HG03457 (cell line): ENCODE results near the gene IL7R.
"Not testable (repeated sequence)": the region's sequence is repeated elsewhere in the genome, so short reads cannot be mapped to it uniquely, and the experiment has no call there.

Experiments
- ATAC-seq: cut with Tn5 transposase; IDR thresholded peaks from one replicate; pipeline ENCODE4 v1.9.1; 2021; ENCODE audit warnings: moderate number of reproducible peaks; ENCODE audit not compliant: unreplicated experiment

Gene IL7R

DNA sequence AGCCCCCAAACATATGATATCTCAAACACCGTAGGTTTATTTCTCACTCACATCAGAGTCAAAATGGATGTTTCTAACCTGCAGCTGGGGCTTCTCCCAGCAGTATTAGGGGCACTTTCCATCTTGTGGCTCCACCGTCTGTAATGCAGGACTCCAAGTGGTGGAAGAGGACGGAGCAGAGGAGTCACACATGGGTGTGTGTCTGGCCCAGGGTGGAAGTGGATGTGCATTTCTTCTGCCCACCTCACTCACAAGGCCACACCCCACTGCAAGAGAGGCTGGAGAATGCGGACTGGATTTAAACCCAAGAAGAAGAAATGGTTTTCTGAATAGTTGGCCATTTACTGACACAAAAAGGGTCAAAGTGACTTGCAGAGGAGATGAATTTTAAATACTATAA lies 13.9 kb downstream of the IL7R start:
- ATAC-seq: no peak

DNA sequence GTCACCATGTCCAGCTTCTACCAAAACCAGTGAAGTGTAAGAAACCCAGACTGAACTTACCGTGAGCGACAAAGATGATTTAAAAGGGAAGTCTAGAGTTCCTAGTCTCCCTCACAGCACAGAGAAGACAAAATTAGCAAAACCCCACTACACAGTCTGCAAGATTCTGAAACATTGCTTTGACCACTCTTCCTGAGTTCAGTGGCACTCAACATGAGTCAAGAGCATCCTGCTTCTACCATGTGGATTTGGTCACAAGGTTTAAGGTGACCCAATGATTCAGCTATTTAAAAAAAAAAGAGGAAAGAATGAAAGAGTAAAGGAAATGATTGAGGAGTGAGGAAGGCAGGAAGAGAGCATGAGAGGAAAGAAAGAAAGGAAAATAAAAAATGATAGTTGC lies 19.8 kb downstream of the IL7R start:
- no peak for ATAC-seq

DNA sequence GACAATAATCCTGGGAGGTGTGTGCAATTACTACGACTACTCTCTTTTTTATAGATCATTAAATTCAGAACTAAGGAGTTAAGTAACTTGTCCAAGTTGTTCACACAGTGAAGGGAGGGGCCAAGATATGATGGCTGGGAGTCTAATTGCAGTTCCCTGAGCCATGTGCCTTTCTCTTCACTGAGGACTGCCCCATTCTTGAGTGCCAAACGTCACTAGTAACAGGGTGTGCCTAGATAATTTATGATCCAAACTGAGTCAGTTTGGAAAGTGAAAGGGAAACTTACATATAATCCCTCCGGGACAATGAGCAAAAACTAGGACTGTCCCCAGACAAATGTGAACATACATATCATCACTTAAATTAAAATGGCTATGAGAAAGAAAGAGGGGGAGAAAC lies 20.2 kb downstream of the IL7R start:
- no peak for ATAC-seq

DNA sequence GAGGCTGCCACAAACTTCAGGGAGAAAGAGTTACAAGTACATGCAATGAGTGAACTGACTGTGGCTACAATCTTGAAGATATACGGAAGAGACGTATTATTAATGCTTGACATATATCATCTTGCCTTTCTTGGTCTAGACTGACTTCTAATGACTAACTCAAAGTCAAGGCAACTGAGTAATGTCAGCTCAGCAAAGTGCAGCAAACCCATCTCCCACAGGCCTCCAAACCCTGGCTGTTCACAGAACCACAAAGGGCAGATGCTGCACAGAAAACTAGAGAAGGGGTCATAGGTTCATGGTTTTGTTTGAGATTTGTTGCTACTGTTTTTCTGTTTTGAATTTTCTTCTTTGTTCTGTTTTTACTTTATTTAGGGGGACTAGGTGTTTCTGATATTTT lies 21.0 kb downstream of the IL7R start:
- no peak for ATAC-seq

DNA sequence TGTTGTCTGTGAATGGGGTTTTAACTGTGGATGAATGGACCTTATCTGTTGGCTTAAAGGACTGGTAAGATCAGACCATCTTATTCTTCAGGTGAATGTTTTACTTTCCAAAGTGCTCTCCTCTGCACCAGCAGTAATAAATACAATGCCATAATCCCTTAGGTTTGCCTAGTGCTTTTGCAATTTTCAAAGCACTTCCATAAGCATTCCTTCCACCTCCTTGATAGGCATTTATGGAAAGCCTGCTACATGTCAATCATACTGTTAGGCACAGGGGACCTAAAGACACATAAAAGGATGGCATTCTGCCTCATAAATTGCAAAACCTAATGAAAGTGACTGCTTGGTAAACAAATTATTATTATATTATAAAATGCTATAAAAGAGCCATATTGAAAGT lies 21.4 kb downstream of the IL7R start:
- ATAC-seq: no peak

DNA sequence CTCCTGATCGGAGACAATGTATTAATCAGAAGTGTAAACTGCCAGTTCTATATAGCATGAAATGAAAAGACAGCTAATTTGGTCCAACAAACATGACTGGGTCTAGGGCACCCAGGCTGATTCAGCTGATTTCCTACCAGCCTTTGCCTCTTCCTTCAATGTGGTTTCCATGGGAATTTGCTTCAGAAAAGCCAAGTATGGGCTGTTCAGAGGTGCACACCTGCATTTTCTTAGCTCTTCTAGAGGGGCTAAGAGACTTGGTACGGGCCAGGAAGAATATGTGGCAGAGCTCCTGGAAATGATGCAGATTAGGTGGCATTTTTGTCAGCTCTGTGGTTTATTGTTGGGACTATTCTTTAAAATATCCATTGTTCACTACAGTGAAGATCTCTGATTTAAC lies 22.4 kb downstream of the IL7R start:
- no peak for ATAC-seq

DNA sequence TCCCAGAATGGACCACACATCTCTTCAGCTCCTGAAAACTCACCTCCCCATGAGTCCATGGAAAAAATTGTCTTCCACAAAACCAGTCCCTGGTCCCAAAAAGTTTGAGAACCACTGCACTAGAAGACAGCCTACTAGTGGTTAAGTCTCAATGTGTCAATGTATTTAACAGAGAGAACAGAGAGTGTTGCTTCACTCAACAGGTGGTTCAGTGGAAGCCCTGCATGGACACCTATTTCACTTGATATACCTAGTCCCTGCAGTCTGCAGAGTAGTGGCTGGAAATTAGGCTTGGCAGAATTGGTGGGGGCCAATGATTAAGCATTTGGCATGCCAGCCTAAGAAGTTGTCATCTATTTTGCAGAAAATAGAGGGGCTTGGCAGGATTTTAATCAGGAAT lies 23.0 kb downstream of the IL7R start:
- no peak for ATAC-seq

DNA sequence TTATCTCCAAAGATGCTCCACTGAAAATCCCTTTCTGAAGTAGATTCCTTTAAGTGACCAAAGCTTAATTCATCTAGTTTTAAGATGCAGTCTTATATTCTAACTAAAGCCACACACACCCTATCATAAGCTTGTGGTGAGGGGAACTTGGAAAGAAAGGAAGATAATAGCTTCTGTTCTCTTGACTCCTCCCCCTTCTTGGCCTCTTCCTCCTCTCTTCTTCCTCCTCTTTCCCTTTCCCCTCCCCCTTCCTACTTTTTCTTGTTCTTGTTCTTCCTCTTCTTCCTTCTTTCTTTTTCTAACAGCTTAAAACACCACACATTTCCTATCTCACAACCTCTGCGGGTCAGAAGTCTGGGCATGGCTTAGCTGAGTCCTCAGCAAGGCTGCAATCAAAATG lies 23.5 kb downstream of the IL7R start:
- no peak for ATAC-seq

DNA sequence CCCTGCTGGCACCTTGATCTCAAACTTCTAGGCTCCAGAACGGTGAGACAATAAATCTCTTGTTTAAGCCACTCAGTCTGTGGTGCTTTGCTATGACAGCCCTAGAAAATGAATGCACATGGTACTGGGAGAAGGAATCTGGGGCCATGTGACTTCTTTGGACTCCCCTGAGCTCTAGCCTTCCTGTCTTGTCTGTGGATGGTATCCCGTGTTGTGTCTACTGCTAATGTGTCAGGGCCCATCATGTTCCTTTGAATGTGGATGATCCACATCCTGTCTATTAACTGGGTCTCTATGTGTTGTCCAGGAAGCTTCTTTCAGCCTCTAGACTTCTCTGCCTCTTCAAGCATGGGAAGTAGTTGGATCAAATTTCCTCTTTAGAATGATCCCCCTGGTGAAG lies 25.1 kb downstream of the IL7R start:
- no peak for ATAC-seq

DNA sequence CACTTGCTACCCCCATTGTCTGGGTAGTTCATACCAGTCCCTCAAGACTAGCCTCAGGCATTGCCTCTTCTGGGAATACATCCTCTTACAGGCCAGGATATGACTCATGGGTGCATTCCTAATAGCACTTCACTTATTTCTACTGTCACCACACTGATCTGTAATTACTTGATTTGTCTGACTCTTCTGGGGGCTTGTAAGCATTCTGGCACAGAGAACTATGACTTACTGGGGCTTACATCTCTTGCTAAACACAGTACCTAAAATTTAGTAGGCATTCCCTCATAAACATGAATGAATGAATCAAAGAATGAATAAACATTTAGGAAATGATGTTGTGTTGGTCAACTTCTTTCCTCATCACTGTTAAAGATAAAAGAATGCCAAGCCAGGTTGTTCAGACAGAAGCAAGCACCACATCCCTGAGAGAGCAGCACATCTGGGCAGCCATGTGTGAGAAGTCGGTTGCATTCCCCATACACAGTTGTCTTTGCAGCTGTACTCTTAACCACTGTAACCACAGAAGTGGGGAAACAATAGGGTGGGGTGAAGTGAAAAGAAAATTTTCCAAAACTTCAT lies 27.6 kb downstream of the IL7R start:
- ATAC-seq: no peak

DNA sequence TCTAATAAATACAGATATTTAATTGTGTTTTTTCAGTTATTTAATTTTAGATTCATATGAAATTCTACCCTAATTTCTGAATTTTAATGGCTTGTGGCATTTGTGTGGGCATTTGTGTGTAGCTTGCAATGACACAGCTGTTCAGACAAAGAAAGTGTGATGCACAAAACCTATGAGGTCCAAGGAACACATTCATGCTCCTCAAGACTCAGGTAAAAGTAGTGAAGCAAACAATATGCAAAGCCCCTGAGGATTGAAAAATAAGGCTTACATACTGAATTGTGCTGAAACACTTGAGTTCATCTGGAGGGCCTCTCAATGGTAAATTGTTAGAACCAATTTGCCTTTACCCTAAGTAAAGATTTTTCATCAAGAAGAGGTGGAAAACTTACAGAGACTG lies 28.1 kb downstream of the IL7R start:
- no peak for ATAC-seq

DNA sequence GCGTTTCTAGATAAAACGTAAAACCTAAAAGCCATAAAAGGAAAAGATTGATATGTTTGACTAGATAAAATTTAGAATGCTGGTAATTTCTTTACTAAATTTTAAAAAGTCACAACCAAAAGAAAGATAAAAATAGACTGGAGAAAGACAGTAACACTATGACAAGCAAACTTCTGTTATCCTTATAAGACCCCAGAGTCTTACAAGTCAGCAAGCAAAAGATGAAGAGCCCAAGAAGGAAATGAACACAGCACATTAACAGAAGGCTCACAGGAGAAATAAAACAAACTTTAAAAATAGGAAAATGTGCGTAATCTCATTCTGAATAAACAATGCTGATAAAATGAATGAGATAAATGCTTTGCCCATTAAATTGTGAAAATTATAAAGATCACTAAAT lies 29.7 kb downstream of the IL7R start:
- no peak for ATAC-seq

DNA sequence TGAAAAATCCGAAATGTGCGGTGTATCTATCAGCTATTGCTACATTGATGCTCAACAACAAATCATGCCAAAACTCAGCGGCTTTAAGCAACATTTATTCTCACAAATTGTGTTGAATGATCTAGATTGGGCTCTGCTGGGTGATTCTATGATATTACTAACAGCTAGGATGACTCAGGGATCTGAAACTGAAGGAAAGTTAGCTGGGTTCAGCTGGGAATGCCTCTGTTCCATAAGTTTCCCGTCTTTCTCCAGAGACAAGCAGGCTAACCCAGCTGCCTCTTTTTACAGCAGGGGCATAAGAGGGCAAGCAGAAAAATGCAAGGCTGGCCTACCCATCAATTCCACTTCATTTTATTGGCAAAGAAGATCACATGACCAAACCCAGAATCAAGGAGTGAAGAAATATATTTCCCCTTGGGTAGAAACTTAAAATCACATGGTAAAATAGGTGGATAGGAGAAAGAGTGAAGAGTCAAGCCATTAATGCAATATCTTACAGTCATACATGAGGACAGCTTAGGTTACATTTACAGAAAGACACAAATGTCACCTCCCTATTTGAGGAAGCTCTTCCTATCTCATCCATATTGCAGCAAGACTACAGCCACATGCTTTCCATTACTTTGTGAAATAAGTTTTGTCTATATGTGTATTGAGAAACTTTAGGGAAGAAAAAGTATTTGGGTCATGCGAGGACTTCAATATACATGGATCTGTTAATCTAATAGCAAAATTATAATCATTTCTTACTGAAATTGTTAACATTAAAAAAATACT lies 30.8 kb downstream of the IL7R start:
- no peak for ATAC-seq

DNA sequence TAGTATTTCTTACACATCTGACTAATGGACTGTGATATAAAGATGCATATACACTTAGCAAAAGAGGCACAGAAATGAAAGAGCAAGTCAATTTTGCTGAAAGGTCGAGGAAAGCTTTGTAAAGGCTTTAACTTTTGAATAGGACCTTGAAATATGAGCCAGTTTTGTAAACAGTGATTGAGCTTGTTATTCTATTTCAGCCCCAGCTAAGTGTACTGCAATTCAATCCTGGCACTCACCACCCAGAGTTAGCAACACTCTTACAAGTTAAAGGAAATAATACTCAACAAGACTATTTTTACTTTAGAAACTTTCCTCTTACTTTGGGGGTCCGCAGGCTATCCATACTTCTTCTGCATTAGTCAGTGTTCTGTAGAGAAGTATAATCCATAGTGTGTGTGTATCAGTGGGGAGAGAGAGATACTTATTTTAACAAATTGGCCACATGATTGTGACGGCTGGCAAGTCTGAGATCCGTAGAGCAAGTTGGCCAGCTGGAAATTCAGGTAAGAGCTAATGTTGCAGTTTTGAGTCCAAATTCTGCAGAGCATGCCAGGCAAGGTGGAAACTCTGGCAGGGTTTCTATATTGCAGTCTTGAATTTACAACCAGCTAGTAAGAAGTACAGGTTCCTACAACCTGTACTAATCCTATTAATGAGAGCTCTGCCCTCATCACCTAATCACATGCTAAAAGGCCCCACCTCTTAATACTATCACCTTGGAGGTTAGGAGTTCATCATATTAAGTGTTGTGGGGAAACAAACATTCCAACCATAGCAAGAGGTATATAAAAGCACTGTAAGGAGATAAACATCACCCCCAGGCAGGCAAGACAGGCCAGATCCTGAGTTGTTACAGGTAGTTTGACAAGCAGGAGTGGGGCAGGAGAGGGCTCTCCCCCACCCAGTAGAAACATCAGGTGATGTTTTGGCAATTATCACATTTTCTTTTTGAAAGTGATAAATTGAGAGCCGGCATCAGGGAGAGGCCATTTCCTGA lies 33.6 kb downstream of the IL7R start:
- ATAC-seq: no peak

DNA sequence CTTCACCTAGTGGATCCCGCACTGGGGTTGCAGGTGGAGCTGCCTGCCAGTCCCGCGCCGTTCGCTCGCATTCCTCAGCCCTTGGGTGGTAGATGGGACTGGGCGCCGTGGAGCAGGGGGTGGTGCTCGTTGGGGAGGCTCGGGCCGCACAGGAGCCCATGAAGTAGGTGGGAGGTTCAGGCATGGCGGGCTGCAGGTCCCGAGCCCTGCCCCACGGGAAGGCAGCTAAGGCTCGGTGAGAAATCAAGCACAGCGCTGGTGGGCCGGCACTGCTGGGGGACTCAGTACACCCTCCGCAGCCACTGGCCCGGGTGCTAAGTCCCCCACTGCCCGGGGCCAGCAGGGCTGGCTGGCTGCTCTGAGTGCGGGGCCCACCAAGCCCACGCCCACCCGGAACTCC lies 36.1 kb downstream of the IL7R start:
- ATAC-seq: not testable (repeated sequence)

DNA sequence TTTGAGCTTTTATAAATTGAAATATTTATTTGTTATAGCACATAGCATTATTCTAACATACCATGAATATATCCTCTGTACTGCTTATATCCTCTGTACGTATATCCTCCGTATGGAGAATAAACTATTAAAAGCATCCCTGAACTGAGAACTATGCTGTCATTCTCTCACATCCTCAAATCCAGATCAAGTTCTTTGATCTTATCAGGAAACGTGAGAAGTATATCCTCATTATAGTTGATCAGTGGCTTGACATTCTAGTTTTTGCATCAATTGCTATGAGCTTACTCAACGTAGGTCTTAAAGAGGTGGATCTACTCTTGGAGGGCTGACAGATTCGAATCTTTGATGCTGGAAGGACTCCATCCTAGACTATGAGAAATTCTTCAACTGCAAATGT lies 37.4 kb downstream of the IL7R start:
- ATAC-seq: no peak

DNA sequence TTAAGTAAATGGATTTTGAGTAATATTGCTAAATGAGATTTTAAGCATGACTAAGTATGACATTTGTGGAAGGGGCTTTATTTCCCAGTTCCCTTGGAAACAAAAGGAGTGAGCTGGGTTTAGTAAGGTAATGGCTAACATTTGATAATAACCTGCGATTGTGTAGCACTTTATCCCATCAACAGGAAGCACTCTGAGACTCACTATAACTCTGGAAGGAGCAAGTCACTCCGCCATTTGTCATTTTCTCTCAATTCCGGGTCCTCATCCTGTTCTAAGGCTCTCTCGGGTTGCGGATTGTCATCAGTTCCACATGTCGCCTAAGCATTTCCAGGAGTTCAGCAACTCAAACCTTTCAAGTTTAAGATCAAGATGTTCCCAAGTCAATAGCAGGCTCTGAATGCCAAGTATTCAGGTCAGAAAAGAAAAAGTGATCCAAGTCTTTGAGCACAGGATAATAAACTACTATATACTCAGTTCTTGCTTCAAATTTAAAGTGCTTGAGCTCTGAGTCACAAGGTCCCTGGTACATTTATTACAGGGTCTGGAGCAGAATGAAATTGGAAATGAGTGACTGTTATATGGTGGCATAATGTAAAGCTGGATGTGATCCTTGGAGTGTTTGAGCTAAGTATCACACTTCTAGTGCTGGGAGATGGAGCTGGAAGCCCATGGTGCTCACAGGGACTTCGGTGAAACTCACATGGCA lies 42.4 kb downstream of the IL7R start:
- ATAC-seq: no peak

DNA sequence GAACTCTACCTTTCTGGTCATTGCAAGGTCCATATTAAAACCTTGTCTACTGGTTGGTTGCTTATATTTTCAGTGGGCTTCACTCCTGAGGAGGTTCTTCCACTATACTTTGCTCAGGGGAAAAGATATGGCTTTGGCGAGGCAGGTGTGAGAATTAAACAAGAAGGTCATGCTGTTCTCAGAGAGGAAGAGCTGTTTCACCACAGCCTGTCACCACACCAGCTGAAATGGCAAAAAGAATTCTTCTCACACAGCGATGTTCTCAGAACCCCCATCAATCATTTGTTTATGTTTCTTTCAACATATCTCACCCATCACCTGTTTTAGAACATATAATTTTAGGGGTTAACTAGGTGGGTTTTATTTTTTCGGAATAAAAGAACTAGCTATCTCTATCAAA lies 43.1 kb downstream of the IL7R start:
- ATAC-seq: no peak

DNA sequence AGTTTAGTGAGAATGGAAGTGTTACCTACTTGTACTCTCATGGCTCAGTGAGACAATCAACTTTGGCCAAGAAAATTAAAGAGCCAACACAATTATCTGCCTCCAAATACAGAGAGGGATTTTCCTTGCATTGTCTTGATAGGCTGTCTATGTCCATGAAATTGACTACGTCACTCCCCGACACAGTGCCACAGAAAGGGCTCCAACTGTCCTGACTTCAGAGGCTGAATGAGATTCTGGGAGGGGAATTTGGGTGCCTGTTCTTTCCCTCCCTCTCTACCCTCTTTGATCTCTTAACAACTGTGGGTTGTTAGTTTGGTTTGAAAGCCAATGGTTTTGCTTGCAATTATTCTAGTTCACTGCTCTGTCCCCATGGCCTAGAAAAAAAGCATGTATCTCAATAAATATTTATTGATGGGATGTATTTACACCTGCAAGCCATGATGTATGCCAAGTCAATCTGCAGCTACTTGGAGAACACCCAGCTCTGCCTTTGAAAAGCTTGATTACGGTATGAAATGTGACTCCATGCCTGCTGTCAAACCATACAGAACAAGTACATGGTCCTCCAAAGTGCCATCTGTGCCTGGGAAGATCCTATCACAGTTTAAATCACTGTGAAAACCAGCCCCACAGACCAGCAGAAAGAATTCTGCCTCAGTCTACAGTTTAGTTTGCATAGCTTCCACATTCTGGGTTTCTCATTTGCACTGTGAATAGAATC lies 44.4 kb downstream of the IL7R start:
- ATAC-seq: no peak

DNA sequence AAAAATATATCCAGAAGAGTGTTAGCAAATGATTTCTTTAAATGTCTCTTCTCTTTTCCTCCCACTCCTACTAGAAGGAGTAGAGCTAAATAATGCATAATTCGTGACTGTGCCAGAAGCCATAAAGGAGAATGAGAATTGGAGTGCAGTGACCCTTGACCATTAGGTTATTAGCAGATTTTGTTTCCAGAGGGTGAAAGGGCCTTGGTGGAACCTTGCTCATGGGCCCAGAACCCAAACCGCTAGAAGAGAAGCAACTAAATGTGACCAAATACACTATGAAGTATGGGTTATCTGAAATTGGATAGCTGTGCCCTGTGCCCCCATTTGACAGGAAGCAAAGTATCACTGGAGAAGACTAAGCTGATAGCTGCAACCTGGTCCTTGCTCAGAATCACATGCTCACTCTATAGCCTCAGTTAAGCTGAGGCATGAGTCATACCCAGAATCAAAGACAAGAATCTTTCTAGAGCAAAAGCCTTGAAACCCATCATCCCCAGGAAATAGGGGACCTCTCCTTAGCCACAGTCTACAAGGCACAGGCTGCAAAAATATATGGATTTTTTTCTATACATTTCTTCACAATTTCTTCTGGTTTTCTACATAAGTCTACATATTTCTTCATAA lies 45.5 kb downstream of the IL7R start:
- ATAC-seq: no peak
